GM12891 (cell line): ENCODE results near the gene MYCBP2.

Experiments
- POLR2A ChIP-seq: IDR thresholded peaks from 2 replicates; pipeline ENCODE4 v1.6.1; 2011; ENCODE audit warnings: low read depth, low read length, control low read depth
- POLR2AphosphoS5 ChIP-seq: IDR thresholded peaks from 2 replicates; pipeline ENCODE4 v1.6.1; 2011; ENCODE audit warnings: low read depth, low read length, control low read depth
- TAF1 ChIP-seq: IDR thresholded peaks from 2 replicates; pipeline ENCODE4 v1.6.1; 2011; ENCODE audit warnings: low read depth, low read length, control low read depth

DNA sequence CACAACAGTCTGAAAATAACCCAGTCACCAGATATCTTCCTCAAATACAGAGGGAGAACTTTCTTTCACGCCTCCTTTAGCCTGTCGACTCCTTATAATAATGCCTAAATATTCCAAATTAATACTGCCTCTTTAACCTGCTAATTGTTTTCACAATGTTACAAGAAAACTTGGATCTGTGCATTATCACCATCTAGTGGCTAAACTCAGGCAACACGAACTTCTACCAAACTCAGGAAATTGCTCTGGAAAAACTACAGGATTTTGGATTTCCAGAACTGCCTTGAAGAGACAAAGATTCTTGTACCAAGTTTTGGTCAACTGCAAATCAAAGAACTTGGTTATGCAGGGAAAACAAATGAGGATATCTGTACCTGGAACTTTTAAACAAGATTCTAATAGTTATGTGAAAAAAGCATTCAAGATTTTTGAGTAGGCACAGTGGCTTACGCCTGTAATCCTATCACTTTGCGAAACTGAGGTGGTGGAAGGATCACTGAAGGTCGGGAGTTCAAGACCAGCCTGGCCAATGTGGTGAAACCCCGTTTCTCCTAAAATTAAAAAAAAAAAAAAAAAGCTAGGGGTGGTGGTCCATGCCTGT is 324.2 kb downstream of the MYCBP2 start:
- TF ChIP-seq POLR2A (no peak), POLR2AphosphoS5 (no peak), TAF1 (no peak)
